K562 (cell line): Measurements from ENCODE around the gene USP24. TPM values are rescaled to one million over a fixed set of nuclear protein-coding genes. Genes with fewer than 3 reads are reported as not detected.

Experiments
- ATAC-seq: fragments of 200-7000 bp; cut with Tn5 transposase; 3 replicates; pipeline ENCODE4 v1.9.1; 2020; ENCODE audit warnings: moderate library complexity
- BruUV-seq: library from RNA; stranded (reverse); fragments of 400-500 nt; replicated peaks from 2 replicates; lab custom pipeline; 2021; lab: Mats Ljungman, UMichigan
- CTCF ChIA-PET: fragments of 300-600 bp; formaldehyde crosslinking; extraction: SDS; loops from one replicate; lab custom pipeline; 2021; ENCODE audit warnings: low intra/inter-chr PET ratio; lab: Yijun Ruan, JAX
- POLR2A ChIA-PET: fragments of 300-600, 350-650 bp; sonication (Branson Sonifier 250); formaldehyde crosslinking; extraction: SDS; loops from one replicate; lab custom pipeline; 2021; ENCODE audit warnings: antibody characterized with exemption, inconsistent platforms; lab: Yijun Ruan, JAX
- DNase-seq, 4 experiments: peaks; one replicate each; pipeline versions ENCODE4 v3.0.0 to v3.0.0-alpha.2; 2011 to 2018; ENCODE audit warnings: low spot score in 3 of 4, mixed read lengths in 3 of 4; ENCODE audit errors: extremely low read depth in 1 of 4
- FAIRE-seq: peaks from 2 replicates; lab custom pipeline; 2011; peaks lifted over from hg19 to GRCh38; lab: Jason Lieb, UNC
- H2AFZ ChIP-seq: 2 replicates; pipeline ENCODE4 v1.6.0; 2011; ENCODE audit warnings: low read depth, low read length, control low read depth, inconsistent platforms
- H3K27ac ChIP-seq: fragments of 200-600 bp; 3 replicates; pipeline ENCODE4 v1.8.0; 2011; ENCODE audit warnings: low read depth, mild to moderate bottlenecking, control low read depth, inconsistent platforms, low read length, moderate library complexity, mixed read lengths; ENCODE audit errors: extremely low read depth
- H3K27me3 ChIP-seq, 2 experiments: fragments of 300-600 bp in 1 of 2; 2 replicates in 1 of 2; 3 replicates in 1 of 2; pipeline versions ENCODE4 v1.6.0 to v1.8.0; 2011; ENCODE audit warnings: inconsistent platforms in 2 of 2, low read length in 2 of 2, mild to moderate bottlenecking in 1 of 2, mixed read lengths in 1 of 2, moderate library complexity in 1 of 2; ENCODE audit not compliant: control insufficient read depth in 2 of 2, insufficient read depth in 2 of 2
- H3K36me3 ChIP-seq: fragments of 300-600 bp; 3 replicates; pipeline ENCODE4 v1.8.0; 2011; ENCODE audit warnings: mild to moderate bottlenecking, low read length, inconsistent platforms; ENCODE audit not compliant: control insufficient read depth, insufficient read depth
- H3K4me1 ChIP-seq, 2 experiments: fragments of 200-600 bp in 1 of 2; replicated peaks in 1 of 2; 2 replicates in 1 of 2; 3 replicates in 1 of 2; pipeline versions ENCODE4 v1.5.1 to v1.8.0; 2011; ENCODE audit warnings: inconsistent platforms in 2 of 2, low read length in 2 of 2, mild to moderate bottlenecking in 1 of 2, mixed read lengths in 1 of 2, moderate library complexity in 1 of 2; ENCODE audit not compliant: control insufficient read depth in 2 of 2, insufficient read depth in 2 of 2
- H3K4me2 ChIP-seq: 2 replicates; pipeline ENCODE4 v1.6.1; 2011; ENCODE audit warnings: low read length, control low read depth, inconsistent platforms, mixed read lengths; ENCODE audit not compliant: insufficient read depth
- H3K4me3 ChIP-seq: fragments of 200-600 bp; sonication (generic), shearing (Covaris generic); 2 replicates; pipeline ENCODE4 v1.5.1; 2016; ENCODE audit warnings: control low read depth, inconsistent platforms
- H3K79me2 ChIP-seq: fragments of 200-600 bp; 3 replicates; pipeline ENCODE4 v1.8.0; 2011; ENCODE audit warnings: low read length, inconsistent platforms; ENCODE audit not compliant: control insufficient read depth, insufficient read depth
- H3K9ac ChIP-seq, 2 experiments: 2 replicates each; pipeline versions ENCODE4 v1.6.0 to v1.6.1; 2011; ENCODE audit warnings: low read depth in 2 of 2, low read length in 2 of 2, control low read depth in 1 of 2, inconsistent platforms in 1 of 2, mild to moderate bottlenecking in 1 of 2, mixed read lengths in 1 of 2; ENCODE audit not compliant: insufficient read depth in 1 of 2
- H3K9me1 ChIP-seq: one replicate; pipeline ENCODE4 v1.6.0; 2011; ENCODE audit warnings: inconsistent platforms, mild to moderate bottlenecking, low read length, moderate library complexity; ENCODE audit not compliant: control insufficient read depth, insufficient read depth
- H3K9me3 ChIP-seq: replicated peaks from 2 replicates; pipeline ENCODE4 v1.5.1; 2011; ENCODE audit warnings: low read depth, low read length, inconsistent platforms; ENCODE audit not compliant: control insufficient read depth, insufficient read depth
- H4K20me1 ChIP-seq: replicated peaks from 2 replicates; pipeline ENCODE4 v1.6.1; 2011; ENCODE audit warnings: low read length, inconsistent platforms, mixed read lengths; ENCODE audit not compliant: control insufficient read depth, insufficient read depth
- BCL6 ChIP-seq: fragments of 250-450 bp; sonication (Bioruptor Pico); IDR thresholded peaks from 2 replicates; pipeline ENCODE4 v1.4.0; 2020
- CBX1 ChIP-seq: sonication (generic); IDR thresholded peaks from 2 replicates; pipeline ENCODE4 v1.6.1; 2016; ENCODE audit warnings: antibody characterized with exemption, low read depth, mild to moderate bottlenecking
- CSDE1 ChIP-seq, 2 experiments: fragments of 450-650 bp; IDR thresholded peaks; 2 replicates each; pipeline ENCODE4 v1.6.1; 2016; ENCODE audit warnings: mild to moderate bottlenecking in 1 of 2
- MEIS2 ChIP-seq: fragments of 450-650 bp; IDR thresholded peaks from 2 replicates; pipeline ENCODE4 v1.6.1; 2014; ENCODE audit warnings: mild to moderate bottlenecking; ENCODE audit not compliant: partially characterized antibody
- PCBP2 ChIP-seq: fragments of 200-400 bp; formaldehyde crosslinking; IDR thresholded peaks from 2 replicates; pipeline ENCODE4 v1.6.1; 2018; ENCODE audit warnings: low read length, low read depth, mild to moderate bottlenecking, moderate library complexity; ENCODE audit not compliant: poor library complexity, severe bottlenecking
- RBM17 ChIP-seq: fragments of 200-400 bp; formaldehyde crosslinking; IDR thresholded peaks from 2 replicates; pipeline ENCODE4 v1.6.1; 2017; ENCODE audit warnings: low read depth, mild to moderate bottlenecking, low read length, borderline replicate concordance
- STAT5B ChIP-seq: fragments of 250-450 bp; sonication (Bioruptor Pico); IDR thresholded peaks from 2 replicates; pipeline ENCODE4 v1.8.0; 2021; ENCODE audit warnings: mild to moderate bottlenecking, inconsistent platforms
- ZBTB7A ChIP-seq: IDR thresholded peaks from 2 replicates; pipeline ENCODE4 v1.6.1; 2011; ENCODE audit warnings: low read depth, mild to moderate bottlenecking, low read length, moderate library complexity, borderline replicate concordance; ENCODE audit not compliant: control insufficient read depth
- ZNF175 ChIP-seq: fragments of 200-800 bp; sonication (Bioruptor generic); IDR thresholded peaks from 2 replicates; pipeline ENCODE4 v1.6.1; 2016; ENCODE audit warnings: low read depth, mild to moderate bottlenecking, missing genetic modification characterization, missing compliant biosample characterization
- WGBS: fragments of 100-300 bp; shearing (Covaris generic); methylation state at CpG from one replicate; pipeline ENCODE4 v1.1.6; 2016; ENCODE audit warnings: low coverage, mixed read lengths; ENCODE audit not compliant: insufficient coverage; ENCODE audit errors: missing lambda C conversion rate; 5-methylcytosine and 5-hydroxymethylcytosine counted together
- in situ Hi-C: fragments of 300-500 bp; cut with MboI; formaldehyde crosslinking; loops from 4 replicates; pipeline ENCODE4 v1.15.0; 2018; ENCODE audit warnings: inconsistent platforms, mixed read lengths
- intact Hi-C: fragments of 100-400 bp; cut with micrococcal nuclease; formaldehyde crosslinking; loops from 2 replicates; pipeline ENCODE4 v1.14.2; 2022
- polyA plus RNA-seq, 8 experiments: library from polyadenylated mRNA; depleted of rRNA in 4 of 8; stranded (reverse) in 5 of 8; unstranded in 3 of 8; fragments of >200 nt; fragmentation: Nextera tagmentation in 2 of 8; fragmentation: Illumina TruSeq in 1 of 8; extraction: Ambion mirVana in 2 of 8; extraction: Trizol in 1 of 8; gene quantifications; 2 replicates each; pipeline versions ENCODE4 v1.2.1 to v1.2.3, GENCODE V29; 2011 to 2014; ENCODE audit warnings: inconsistent platforms in 1 of 8, missing spikeins in 1 of 8
- total RNA-seq, 7 experiments: library from RNA; depleted of rRNA in 6 of 7; stranded (reverse); fragments of >200 nt in 6 of 7; fragmentation: Illumina TruSeq in 2 of 7; extraction: Trizol in 2 of 7; gene quantifications; 2 replicates each; pipeline versions ENCODE4 v1.2.1 to v1.2.3, GENCODE V29; 2011 to 2021; ENCODE audit warnings: low replicate concordance in 1 of 7
- TF ChIP-seq, protein P1 (sequence below): fragments of 450-650 bp; IDR thresholded peaks from 2 replicates; pipeline ENCODE4 v1.6.1; 2016; ENCODE audit warnings: antibody characterized with exemption
- TF ChIP-seq, protein P2 (sequence below): sonication (generic); formaldehyde crosslinking; IDR thresholded peaks from 2 replicates; pipeline ENCODE4 v1.8.1; 2023; ENCODE audit warnings: mild to moderate bottlenecking, missing genetic modification reagents
- TF ChIP-seq, protein P3 (sequence below): fragments of 450-650 bp; IDR thresholded peaks from 2 replicates; pipeline ENCODE4 v1.6.1; 2016
- TF ChIP-seq, protein P4 (sequence below): fragments of 250-450 bp; sonication (Bioruptor Pico); IDR thresholded peaks from 2 replicates; pipeline ENCODE4 v1.5.0; 2020; ENCODE audit warnings: mild to moderate bottlenecking

The USP24 gene
- total and polyA plus RNA-seq, 9 of the 15 experiments (the other 6 are each of a cell fraction or from before 2014, with no cell fraction given) = 7.7 to 62.6 (median 36.8) TPM

DNA sequence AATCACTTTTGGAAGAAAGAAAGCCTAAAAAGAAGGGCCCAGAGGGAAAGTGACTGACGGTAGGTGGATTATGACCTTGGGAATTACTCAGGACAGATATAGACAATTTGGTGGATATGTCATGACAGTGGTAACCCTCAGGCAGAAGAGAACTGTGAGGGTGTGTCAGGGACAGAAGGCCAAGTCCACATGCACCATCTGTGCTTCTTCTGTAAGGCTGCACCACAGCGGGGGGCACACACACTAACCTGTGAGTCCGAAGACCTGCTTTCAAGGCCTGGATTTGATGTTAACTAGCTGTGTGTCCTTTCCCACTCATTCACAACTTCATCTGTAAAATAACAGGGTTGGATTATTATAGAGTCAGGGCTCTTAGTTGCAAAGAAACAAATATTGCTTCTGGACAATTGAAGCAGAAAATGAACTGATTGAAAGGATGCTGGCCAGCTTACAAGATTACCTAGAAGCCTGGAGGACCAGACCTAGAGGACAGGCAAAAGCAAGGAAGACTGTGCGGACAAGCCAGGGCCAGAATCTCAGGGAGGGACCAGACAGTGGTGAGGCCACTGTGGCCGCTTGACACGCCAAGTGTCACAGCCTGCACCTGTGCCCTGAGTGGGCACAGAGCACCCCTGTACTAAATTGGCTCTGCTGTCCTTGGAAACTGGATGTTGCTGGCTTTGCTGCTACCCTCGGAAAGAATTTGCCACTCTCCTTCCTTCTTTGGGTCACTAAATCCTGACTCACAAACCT is 34.7 kb upstream of the USP24 start:
- WGBS = 35% methylated on average over 7 of the region's 7 CpGs
- Histone ChIP-seq H3K9me1 (no peaks in the 10 kb centered on the region), H3K79me2 (no peaks in the 10 kb centered on the region), H3K4me2 (no peak overlapping the region), H3K4me3 (no peak overlapping the region), H3K9me3 (no peaks in the 10 kb centered on the region), H2AFZ (0 out of 2 replicates have a peak overlapping the region, but pooled peaks have one; percentile 15), H4K20me1 (no peaks in the 10 kb centered on the region), H3K9ac (no peak overlapping the region), H3K27me3 (no peaks in the 10 kb centered on the region), H3K4me1 (no peaks in the 10 kb centered on the region; a peak in 2 of 5 replicates), H3K36me3 (no peaks in the 10 kb centered on the region), H3K27ac (no peak overlapping the region)
- in situ Hi-C loops (no loop called here), intact Hi-C loops (no loop called here)
- POLR2A ChIA-PET = interaction anchor here (1.1 kb wide), 1 partner anchor 14 kb away, joined by 3 read pairs; no protein-coding TSS in a partner anchor
- CTCF ChIA-PET = no interaction called here
- TF ChIP-seq, protein P1, sequence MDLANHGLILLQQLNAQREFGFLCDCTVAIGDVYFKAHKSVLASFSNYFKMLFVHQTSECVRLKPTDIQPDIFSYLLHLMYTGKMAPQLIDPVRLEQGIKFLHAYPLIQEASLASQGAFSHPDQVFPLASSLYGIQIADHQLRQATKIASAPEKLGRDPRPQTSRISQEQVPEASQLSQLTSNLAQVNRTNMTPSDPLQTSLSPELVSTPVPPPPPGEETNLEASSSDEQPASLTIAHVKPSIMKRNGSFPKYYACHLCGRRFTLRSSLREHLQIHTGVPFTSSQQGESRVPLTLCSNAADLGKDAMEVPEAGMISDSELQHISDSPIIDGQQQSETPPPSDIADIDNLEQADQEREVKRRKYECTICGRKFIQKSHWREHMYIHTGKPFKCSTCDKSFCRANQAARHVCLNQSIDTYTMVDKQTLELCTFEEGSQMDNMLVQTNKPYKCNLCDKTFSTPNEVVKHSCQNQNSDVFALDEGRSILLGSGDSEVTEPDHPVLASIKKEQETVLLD = no peak
- TF ChIP-seq, protein P2, sequence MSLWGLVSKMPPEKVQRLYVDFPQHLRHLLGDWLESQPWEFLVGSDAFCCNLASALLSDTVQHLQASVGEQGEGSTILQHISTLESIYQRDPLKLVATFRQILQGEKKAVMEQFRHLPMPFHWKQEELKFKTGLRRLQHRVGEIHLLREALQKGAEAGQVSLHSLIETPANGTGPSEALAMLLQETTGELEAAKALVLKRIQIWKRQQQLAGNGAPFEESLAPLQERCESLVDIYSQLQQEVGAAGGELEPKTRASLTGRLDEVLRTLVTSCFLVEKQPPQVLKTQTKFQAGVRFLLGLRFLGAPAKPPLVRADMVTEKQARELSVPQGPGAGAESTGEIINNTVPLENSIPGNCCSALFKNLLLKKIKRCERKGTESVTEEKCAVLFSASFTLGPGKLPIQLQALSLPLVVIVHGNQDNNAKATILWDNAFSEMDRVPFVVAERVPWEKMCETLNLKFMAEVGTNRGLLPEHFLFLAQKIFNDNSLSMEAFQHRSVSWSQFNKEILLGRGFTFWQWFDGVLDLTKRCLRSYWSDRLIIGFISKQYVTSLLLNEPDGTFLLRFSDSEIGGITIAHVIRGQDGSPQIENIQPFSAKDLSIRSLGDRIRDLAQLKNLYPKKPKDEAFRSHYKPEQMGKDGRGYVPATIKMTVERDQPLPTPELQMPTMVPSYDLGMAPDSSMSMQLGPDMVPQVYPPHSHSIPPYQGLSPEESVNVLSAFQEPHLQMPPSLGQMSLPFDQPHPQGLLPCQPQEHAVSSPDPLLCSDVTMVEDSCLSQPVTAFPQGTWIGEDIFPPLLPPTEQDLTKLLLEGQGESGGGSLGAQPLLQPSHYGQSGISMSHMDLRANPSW (CRISPR knock-in tag) = no peak
- TF ChIP-seq PCBP2 = no peak
- TF ChIP-seq CBX1 = no peak
- TF ChIP-seq, protein P3, sequence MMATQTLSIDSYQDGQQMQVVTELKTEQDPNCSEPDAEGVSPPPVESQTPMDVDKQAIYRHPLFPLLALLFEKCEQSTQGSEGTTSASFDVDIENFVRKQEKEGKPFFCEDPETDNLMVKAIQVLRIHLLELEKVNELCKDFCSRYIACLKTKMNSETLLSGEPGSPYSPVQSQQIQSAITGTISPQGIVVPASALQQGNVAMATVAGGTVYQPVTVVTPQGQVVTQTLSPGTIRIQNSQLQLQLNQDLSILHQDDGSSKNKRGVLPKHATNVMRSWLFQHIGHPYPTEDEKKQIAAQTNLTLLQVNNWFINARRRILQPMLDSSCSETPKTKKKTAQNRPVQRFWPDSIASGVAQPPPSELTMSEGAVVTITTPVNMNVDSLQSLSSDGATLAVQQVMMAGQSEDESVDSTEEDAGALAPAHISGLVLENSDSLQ = no peak
- no peak for TF ChIP-seq ZNF175 (CRISPR knock-in tag)
- no peak for TF ChIP-seq RBM17
- no peak for TF ChIP-seq CSDE1 (IDR thresholded peaks at IDR 0.05)
- TF ChIP-seq MEIS2 = no peak
- TF ChIP-seq STAT5B (CRISPR knock-in tag) = no peak
- TF ChIP-seq, protein P4, sequence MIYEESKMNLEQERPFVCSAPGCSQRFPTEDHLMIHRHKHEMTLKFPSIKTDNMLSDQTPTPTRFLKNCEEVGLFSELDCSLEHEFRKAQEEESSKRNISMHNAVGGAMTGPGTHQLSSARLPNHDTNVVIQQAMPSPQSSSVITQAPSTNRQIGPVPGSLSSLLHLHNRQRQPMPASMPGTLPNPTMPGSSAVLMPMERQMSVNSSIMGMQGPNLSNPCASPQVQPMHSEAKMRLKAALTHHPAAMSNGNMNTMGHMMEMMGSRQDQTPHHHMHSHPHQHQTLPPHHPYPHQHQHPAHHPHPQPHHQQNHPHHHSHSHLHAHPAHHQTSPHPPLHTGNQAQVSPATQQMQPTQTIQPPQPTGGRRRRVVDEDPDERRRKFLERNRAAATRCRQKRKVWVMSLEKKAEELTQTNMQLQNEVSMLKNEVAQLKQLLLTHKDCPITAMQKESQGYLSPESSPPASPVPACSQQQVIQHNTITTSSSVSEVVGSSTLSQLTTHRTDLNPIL (CRISPR knock-in tag) = no peak
- TF ChIP-seq BCL6 (CRISPR knock-in tag) = no peak
- no peak for TF ChIP-seq ZBTB7A
- no peak for ATAC-seq
- no peak for FAIRE-seq
- DNase-seq = no peak
- BruUV-seq = no TSS peak
